Glutamatergic neuron (in vitro differentiated cells): ENCODE data around the gene ADSL. TPM values are rescaled to one million over a fixed set of nuclear protein-coding genes. Genes with fewer than 3 reads are reported as not detected.
A peak's percentile ranks its signal among the peaks of the same experiment; 100 is the strongest.

Experiments
- DNase-seq: peaks from one replicate; pipeline ENCODE4 v3.0.0; 2022
- H3K27ac Mint-ChIP-seq: one replicate; pipeline ENCODE4 v1.8.0; 2020; ENCODE audit warnings: mild to moderate bottlenecking, mixed read lengths, inconsistent platforms; ENCODE audit not compliant: unreplicated experiment
- H3K27me3 Mint-ChIP-seq: one replicate; pipeline ENCODE4 v1.8.0; 2020; ENCODE audit warnings: mild to moderate bottlenecking, moderate library complexity, mixed read lengths, inconsistent platforms; ENCODE audit not compliant: unreplicated experiment
- H3K36me3 Mint-ChIP-seq: one replicate; pipeline ENCODE4 v1.8.0; 2020; ENCODE audit warnings: mild to moderate bottlenecking, mixed read lengths, inconsistent platforms; ENCODE audit not compliant: unreplicated experiment
- H3K4me1 Mint-ChIP-seq: one replicate; pipeline ENCODE4 v1.8.0; 2020; ENCODE audit warnings: mild to moderate bottlenecking, low read depth, mixed read lengths, inconsistent platforms; ENCODE audit not compliant: unreplicated experiment
- H3K4me3 Mint-ChIP-seq: one replicate; pipeline ENCODE4 v1.8.0; 2020; ENCODE audit warnings: mild to moderate bottlenecking, mixed read lengths, inconsistent platforms; ENCODE audit not compliant: unreplicated experiment
- H3K9me3 Mint-ChIP-seq: one replicate; pipeline ENCODE4 v1.8.0; 2020; ENCODE audit warnings: mild to moderate bottlenecking, moderate library complexity, mixed read lengths, inconsistent platforms; ENCODE audit not compliant: unreplicated experiment
- CTCF ChIP-seq: fragments of 200-600 bp; sonication (generic); IDR thresholded peaks from one replicate; pipeline ENCODE4 v1.5.0; 2021; ENCODE audit not compliant: partially characterized antibody, unreplicated experiment
- total RNA-seq: library from RNA; stranded (reverse); fragmentation: NEBNext Ultra II Directional; extraction: Animal tissue kit (Norgen Biotek cat#: 25700); gene quantifications from one replicate; pipeline ENCODE4 v1.2.1, GENCODE V29; 2021; ENCODE audit not compliant: unreplicated experiment

Gene ADSL
- total RNA-seq, 1 donor from 2014 or later = 62.3 TPM

- DNase-seq = no peak
- H3K27ac Mint-ChIP-seq = peak overlapping the region; percentile 59
- peaks cover 30% of the 10 kb centered on the region for H3K4me1 Mint-ChIP-seq
- H3K9me3 Mint-ChIP-seq = peaks cover 33% of the 10 kb centered on the region
- peaks cover 30% of the 10 kb centered on the region for H3K27me3 Mint-ChIP-seq
- peaks cover 16% of the 10 kb centered on the region for H3K36me3 Mint-ChIP-seq
- TF ChIP-seq CTCF = no peak
- H3K4me3 Mint-ChIP-seq = no peak overlapping the region
These were observed 71.6 kb downstream of the ADSL start for GRCh38 chr22:40417881-40418280.

DNA sequence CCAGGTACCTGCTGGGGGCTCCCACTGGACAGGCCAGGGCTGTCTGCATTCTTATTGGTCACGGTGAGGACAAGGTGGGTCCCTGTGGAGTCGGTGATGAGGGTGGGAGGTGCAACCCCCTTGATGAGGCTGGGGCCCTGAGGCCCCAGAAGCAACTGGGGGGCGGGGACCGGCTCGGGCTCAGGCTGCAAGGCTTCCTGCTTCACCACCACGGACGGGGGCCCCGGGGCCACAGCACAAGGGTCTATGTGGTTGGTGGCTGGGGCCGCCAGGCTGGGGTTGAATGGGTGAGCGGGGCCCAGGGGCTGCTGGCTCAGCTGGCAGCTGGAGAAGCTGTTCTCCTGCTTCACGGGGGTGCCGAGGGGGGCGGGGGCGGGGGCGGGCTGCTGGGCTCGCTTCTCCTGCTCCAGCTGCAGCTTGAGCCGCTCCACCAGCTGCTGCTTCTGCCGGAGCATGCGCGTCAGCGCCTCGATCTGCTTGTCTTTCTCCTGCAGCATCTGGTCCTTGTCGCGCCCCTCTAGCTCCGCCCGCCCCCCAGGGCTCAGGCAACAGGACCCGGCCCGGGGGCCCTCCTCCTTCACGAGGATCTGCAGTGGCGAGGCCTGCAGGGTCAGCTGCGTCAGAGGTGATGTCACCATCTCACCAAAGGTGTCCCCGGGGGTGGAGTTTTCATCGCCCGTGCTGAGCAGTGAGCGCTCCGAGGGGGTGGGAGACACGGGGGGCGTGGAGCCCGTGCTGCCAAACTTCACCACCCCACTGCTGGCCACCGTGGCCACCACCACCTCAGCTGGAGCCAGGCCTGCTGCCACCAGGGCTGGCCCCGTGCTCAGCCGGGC is 72.3 kb downstream of the ADSL start:
- no peak for TF ChIP-seq CTCF

DNA sequence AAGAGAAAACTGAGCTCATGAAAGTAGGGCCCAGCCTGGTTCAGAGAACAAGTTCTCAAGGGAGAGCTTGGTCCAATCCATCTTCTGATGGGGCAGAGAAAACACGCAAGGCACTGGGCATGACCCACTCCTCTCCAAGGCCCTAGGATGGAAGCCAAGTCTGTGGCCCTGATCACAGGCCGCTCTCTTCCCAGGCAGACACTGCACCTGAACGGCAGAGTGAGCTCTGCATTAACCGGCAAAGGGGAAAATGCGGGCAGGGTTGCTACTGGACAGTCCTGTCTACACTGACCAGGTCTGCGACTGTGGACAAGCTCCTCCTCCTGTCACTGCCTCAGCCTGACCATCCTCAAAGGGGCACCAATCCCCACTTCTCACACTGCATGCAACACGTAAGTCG is 73.4 kb downstream of the ADSL start:
- no peak for TF ChIP-seq CTCF
- Mint-ChIP-seq H3K36me3 (peaks cover 23% of the 10 kb centered on the region), H3K9me3 (peaks cover 35% of the 10 kb centered on the region), H3K4me1 (peaks cover 32% of the 10 kb centered on the region), H3K4me3 (no peak overlapping the region), H3K27me3 (peaks cover 29% of the 10 kb centered on the region), H3K27ac (peak overlapping the region; percentile 85)
- no peak for DNase-seq

More for the DNA sequence above, 72.3 kb downstream of the ADSL start:
- no peak overlapping the region for H3K4me3 Mint-ChIP-seq
- peaks cover 33% of the 10 kb centered on the region for H3K9me3 Mint-ChIP-seq
- DNase-seq = peak; percentile 91
- peaks cover 35% of the 10 kb centered on the region for H3K4me1 Mint-ChIP-seq
- H3K27ac Mint-ChIP-seq = peak overlapping the region; percentile 59
- H3K36me3 Mint-ChIP-seq = peaks cover 22% of the 10 kb centered on the region
- peaks cover 31% of the 10 kb centered on the region for H3K27me3 Mint-ChIP-seq

DNA sequence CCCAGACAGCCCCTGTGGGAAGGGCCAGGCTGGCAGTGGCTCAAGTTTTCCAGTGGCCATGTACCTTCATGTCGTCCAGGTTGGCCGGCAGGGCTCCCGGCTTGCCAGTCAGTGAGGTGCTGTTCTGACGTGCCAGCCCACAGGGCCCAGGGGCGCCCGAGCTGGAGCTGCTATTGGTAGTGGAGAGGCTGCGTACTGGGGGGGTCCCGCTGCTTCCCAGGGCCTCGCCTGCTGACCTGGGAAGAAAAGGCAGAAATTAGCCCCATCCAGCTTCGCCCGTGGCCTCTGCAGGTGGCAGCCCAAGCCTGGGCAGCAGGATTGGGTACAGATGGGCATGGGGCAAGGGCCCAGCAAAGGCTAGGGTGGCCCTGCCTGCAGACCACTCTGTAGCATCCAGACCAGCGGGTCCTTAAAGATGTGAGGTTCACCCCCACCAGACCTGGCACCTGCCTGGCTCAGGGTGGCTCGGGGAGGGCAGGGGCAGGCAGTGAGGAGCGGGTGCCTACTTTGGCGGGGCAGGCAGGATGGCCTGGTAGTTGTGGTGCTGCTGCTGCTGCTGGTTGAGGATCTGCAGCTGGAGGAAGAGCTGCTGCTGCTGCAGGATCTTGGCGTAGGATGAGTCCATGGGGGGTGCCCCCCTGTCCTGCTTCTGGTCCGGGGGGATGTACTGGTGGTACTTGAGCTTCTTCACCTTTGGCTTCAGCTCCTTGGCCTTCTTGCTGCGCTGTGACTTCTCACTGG is 74.2 kb downstream of the ADSL start:
- H3K27me3 Mint-ChIP-seq = peaks cover 21% of the 10 kb centered on the region
- peaks cover 29% of the 10 kb centered on the region for H3K4me1 Mint-ChIP-seq
- no peak for TF ChIP-seq CTCF
- peaks cover 23% of the 10 kb centered on the region for H3K36me3 Mint-ChIP-seq
- H3K9me3 Mint-ChIP-seq = peaks cover 28% of the 10 kb centered on the region
- DNase-seq = no peak
- H3K27ac Mint-ChIP-seq = no peak overlapping the region
- no peak overlapping the region for H3K4me3 Mint-ChIP-seq

DNA sequence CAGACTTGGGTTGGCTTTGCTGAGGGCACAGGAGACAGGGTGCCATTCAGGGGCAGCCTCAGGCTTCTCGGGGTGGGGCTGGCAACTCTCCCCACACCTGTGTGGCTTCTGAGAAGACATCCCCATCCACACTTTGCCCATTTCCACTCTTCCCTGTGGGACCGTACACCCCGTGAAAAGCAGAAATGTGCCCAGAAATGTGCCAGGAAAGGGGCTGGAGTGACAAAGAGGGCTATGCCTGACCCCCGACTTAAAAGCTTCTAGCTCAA is 74.7 kb downstream of the ADSL start:
- Mint-ChIP-seq H3K4me3 (no peak overlapping the region), H3K27me3 (peaks cover 16% of the 10 kb centered on the region), H3K4me1 (peaks cover 26% of the 10 kb centered on the region), H3K9me3 (peaks cover 23% of the 10 kb centered on the region), H3K27ac (no peak overlapping the region), H3K36me3 (peaks cover 23% of the 10 kb centered on the region)
- TF ChIP-seq CTCF = no peak
- no peak for DNase-seq
